ENCODE results near the gene EIPR1.
A peak's percentile ranks its signal among the peaks of the same experiment; 100 is the strongest.

EIPR1 gene

DNA sequence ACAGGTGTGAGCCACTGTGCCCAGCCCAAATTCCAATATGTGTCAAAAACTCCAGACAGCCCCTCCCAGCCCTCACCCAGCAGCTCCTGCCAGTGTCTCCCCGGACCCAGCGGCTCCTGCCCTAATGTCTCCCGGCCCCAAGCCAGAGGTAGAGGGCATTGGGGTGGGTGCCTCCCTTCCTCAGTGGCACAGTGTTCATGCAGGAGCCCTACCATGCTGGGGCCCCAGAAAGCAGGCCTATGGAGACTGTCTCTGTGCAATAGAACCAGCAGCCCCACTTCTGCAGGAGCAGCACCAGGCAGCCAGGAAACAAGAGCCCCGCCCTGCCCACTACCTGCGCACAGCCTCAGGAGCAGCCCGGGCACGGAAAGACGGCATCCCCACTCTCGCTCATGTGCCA lies 70.4 kb downstream of the EIPR1 start:
- TF ChIP-seq CTCF (IDR thresholded peaks at IDR 0.05; ENCODE audit: borderline replicate concordance, insufficient read depth, low read depth, low read length), result no peak
- H3K4me3 ChIP-seq (ENCODE audit: low read depth, low read length), result no peak overlapping the region

DNA sequence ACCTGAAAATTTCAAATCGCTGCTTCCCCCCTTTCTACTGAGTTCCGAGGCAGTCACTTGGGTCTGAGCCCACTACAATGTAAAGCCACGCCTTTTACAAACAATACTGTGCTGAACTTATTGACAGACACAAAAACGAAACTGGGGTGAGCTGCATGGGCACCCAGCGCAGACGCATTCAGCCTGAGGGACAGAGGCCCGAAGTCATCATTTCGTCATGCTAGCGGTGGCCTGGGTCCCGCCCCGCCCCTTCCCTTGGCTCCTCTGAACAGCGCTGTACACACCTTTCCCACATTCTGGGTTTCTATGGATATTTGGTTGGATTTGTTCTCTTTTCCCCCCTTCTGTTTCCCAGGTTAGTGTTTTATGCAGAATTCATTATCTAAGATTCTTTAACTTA lies 71.7 kb downstream of the EIPR1 start:
- no peak for TF ChIP-seq CTCF (IDR thresholded peaks at IDR 0.05; ENCODE audit: borderline replicate concordance, insufficient read depth, low read depth, low read length)
- H3K4me3 ChIP-seq (ENCODE audit: low read depth, low read length), result no peak overlapping the region

DNA sequence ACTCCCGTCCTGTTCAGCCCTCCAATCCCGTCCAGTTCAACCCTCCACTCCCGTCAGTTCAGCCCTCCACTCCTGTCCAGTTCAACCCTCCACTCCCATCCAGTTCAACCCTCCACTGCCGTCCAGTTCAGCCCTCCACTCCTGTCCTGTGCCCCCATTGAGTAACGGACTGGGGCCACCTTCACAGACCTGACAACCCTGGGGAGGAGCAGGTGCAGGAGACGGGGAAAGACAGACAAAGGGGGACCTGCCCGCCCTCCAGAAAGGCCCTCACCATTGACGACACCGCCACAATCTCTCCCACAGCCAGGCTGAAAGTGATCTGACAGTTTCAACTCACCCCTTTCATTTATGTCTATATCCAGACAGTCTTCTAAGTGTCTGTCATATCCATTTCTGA lies 72.2 kb downstream of the EIPR1 start:
- H3K4me3 ChIP-seq (ENCODE audit: low read depth, low read length), result no peak overlapping the region
- TF ChIP-seq CTCF (IDR thresholded peaks at IDR 0.05; ENCODE audit: borderline replicate concordance, insufficient read depth, low read depth, low read length), result no peak

GRCh38 chr2:3303583-3304406 lies 73.8 kb downstream of the EIPR1 start:
- H3K4me3 ChIP-seq (ENCODE audit: low read depth, low read length), result no peak overlapping the region
- peak; percentile 85 for TF ChIP-seq CTCF (IDR thresholded peaks at IDR 0.05; ENCODE audit: borderline replicate concordance, insufficient read depth, low read depth, low read length)

DNA sequence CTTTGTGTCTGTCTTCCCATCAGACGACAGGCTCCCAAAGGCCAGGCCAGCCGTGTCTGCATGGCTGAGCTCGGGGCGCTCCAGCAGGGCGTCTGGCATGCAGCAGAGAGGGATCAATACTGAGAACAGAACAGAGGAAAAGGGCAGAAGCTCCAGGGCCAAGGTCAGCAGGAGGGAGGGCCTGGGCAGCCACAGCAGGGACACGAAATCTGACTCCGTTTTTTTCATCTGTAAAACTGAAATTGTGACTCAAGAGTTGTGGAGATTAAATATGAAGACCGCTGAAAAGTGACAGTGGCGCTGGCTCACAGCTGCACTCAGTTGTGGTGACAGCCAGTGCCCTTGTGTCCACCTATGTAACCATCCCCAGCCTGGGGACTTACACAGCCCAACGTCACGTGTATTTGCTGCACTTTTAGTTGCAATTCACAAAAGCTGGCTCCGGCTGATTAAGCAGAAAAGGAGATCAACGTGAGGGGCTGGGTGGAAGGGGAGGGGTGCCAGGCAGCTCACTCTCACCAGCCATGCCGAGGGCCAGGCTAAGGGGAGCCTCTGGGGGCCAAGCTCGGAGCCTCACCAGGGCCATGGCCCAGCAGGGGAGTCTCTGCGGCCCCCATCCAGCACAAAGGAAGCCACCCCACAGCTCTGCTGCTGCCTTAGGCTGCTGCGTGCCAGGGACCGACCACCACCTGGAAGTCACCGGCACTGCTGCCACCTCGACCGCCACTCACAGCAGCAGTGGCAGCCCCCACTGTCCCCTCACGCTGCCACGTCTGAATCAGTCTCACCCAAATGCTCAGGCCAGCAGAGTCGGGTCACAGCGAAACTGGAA lies 74.7 kb downstream of the EIPR1 start:
- no peak overlapping the region for H3K4me3 ChIP-seq (ENCODE audit: low read depth, low read length)
- TF ChIP-seq CTCF (IDR thresholded peaks at IDR 0.05; ENCODE audit: borderline replicate concordance, insufficient read depth, low read depth, low read length), result no peak

DNA sequence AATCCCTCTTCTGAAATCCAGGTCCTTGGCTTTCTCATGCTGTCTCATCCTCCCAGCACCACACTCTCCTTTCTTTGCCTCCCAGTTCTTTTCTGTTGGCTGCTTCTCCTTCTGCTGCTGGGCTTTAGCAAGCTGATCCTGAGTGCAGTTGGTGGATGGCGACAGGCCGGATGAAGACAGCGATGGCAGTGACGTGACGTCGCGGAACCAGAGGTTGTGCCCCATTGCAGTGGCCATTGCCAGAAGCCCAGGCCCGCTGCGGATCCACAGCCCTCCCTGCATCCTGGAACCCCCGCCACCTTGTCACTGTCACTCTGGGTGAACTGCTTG lies 75.2 kb downstream of the EIPR1 start:
- no peak overlapping the region for H3K4me3 ChIP-seq (ENCODE audit: low read depth, low read length)
- TF ChIP-seq CTCF (IDR thresholded peaks at IDR 0.05; ENCODE audit: borderline replicate concordance, insufficient read depth, low read depth, low read length), result no peak

- no peak for TF ChIP-seq CTCF (IDR thresholded peaks at IDR 0.05; ENCODE audit: borderline replicate concordance, insufficient read depth, low read depth, low read length)
Observed at GRCh38 chr2:3301001-3301400, 76.6 kb downstream of the EIPR1 start.

More at GRCh38 chr2:3301001-3301400, 76.6 kb downstream of the EIPR1 start:
- no peak overlapping the region for H3K4me3 ChIP-seq (ENCODE audit: low read depth, low read length)
